SK-N-SH (cell line): ENCODE measurements around the gene SUGP2. TPM values are rescaled to one million over a fixed set of nuclear protein-coding genes. Genes with fewer than 3 reads are reported as not detected.

Experiments used
- CTCF ChIA-PET: fragments of 300-600, 350-600 bp; formaldehyde crosslinking; extraction: SDS; loops from one replicate; lab custom pipeline; 2021; lab: Yijun Ruan, JAX
- POLR2A ChIA-PET: fragments of 350-600 bp; sonication (Branson Sonifier 250); formaldehyde crosslinking; extraction: SDS; loops from one replicate; lab custom pipeline; 2020; ENCODE audit warnings: antibody characterized with exemption, inconsistent platforms; lab: Yijun Ruan, JAX
- DNase-seq: peaks from one replicate; pipeline ENCODE4 v3.0.0; 2012
- H2AFZ ChIP-seq: fragments of 200-600 bp; sonication (generic); 2 replicates; pipeline ENCODE4 v1.8.1; 2016; ENCODE audit warnings: antibody characterized with exemption, mild to moderate bottlenecking, low read depth
- H3F3A ChIP-seq: fragments of 200-600 bp; sonication (generic); replicated peaks from 2 replicates; pipeline ENCODE3; 2016; ENCODE audit warnings: antibody characterized with exemption, mild to moderate bottlenecking; ENCODE audit not compliant: insufficient read depth
- H3K27ac ChIP-seq, 2 experiments: fragments of 200-500 bp in 1 of 2; fragments of 200-600 bp in 1 of 2; sonication (Bioruptor generic) in 1 of 2; sonication (generic), shearing (Covaris generic) in 1 of 2; 2 replicates each; pipeline versions ENCODE4 v1.5.1 to v1.6.1; 2014 to 2016; ENCODE audit warnings: low read depth in 2 of 2, inconsistent platforms in 1 of 2, low read length in 1 of 2, mild to moderate bottlenecking in 1 of 2, mixed read lengths in 1 of 2
- H3K27me3 ChIP-seq: fragments of 200-600 bp; sonication (generic), shearing (Covaris generic); 2 replicates; pipeline ENCODE4 v1.6.1; 2016; ENCODE audit warnings: mixed run types; ENCODE audit not compliant: insufficient read depth
- H3K36me3 ChIP-seq, 2 experiments: fragments of 200-500 bp in 1 of 2; fragments of 200-600 bp in 1 of 2; sonication (Bioruptor generic) in 1 of 2; sonication (generic) in 1 of 2; replicated peaks in 1 of 2; 2 replicates each; pipeline versions ENCODE3 to v1.5.1; 2014 to 2016; ENCODE audit warnings: low read length in 1 of 2, mild to moderate bottlenecking in 1 of 2; ENCODE audit not compliant: insufficient read depth in 2 of 2, control insufficient read depth in 1 of 2
- H3K4me1 ChIP-seq, 2 experiments: fragments of 200-500 bp in 1 of 2; fragments of 200-600 bp in 1 of 2; sonication (Bioruptor generic) in 1 of 2; sonication (generic), shearing (Covaris generic) in 1 of 2; 2 replicates each; pipeline versions ENCODE4 v1.5.1 to v1.6.1; 2014 to 2016; ENCODE audit warnings: low read depth in 1 of 2, low read length in 1 of 2, mixed run types in 1 of 2; ENCODE audit not compliant: insufficient read depth in 2 of 2, control insufficient read depth in 1 of 2
- H3K4me2 ChIP-seq: fragments of 200-600 bp; sonication (generic), shearing (Covaris generic); 2 replicates; pipeline ENCODE4 v1.6.1; 2017; ENCODE audit warnings: mixed run types
- H3K4me3 ChIP-seq, 2 experiments: fragments of 200-500 bp in 1 of 2; fragments of 200-600 bp in 1 of 2; sonication (Bioruptor generic) in 1 of 2; sonication (generic), shearing (Covaris generic) in 1 of 2; 2 replicates each; pipeline versions ENCODE4 v1.5.1 to v1.8.1; 2014 to 2016; ENCODE audit warnings: low read depth in 2 of 2, inconsistent platforms in 1 of 2, low read length in 1 of 2, mild to moderate bottlenecking in 1 of 2, mixed read lengths in 1 of 2, moderate library complexity in 1 of 2
- H3K79me2 ChIP-seq: fragments of 200-600 bp; sonication (generic); 2 replicates; pipeline ENCODE4 v1.8.1; 2017; ENCODE audit warnings: mild to moderate bottlenecking; ENCODE audit not compliant: insufficient read depth
- H3K9ac ChIP-seq: fragments of 200-600 bp; sonication (generic); 2 replicates; pipeline ENCODE4 v1.6.1; 2017; ENCODE audit warnings: mixed run types
- H3K9me2 ChIP-seq: fragments of 200-600 bp; sonication (generic); 2 replicates; pipeline ENCODE4 v1.6.1; 2017; ENCODE audit warnings: mixed run types
- H3K9me3 ChIP-seq: fragments of 200-600 bp; sonication (generic); 2 replicates; pipeline ENCODE4 v1.6.1; 2017; ENCODE audit warnings: mixed run types, mild to moderate bottlenecking, moderate library complexity
- H4K20me1 ChIP-seq: fragments of 200-600 bp; sonication (generic); 2 replicates; pipeline ENCODE4 v1.6.1; 2017; ENCODE audit warnings: mild to moderate bottlenecking, mixed run types; ENCODE audit not compliant: insufficient read depth
- ELF1 ChIP-seq: IDR thresholded peaks from 2 replicates; pipeline ENCODE4 v1.4.0; 2012
- EP300 ChIP-seq, 2 experiments: IDR thresholded peaks; 2 replicates each; pipeline versions ENCODE4 v1.4.0 to v1.6.1; 2012; ENCODE audit warnings: borderline replicate concordance in 1 of 2, low read depth in 1 of 2, low read length in 1 of 2
- EZH2phosphoT487 ChIP-seq: fragments of 200-600 bp; sonication (generic); IDR thresholded peaks from 2 replicates; pipeline ENCODE4 v1.6.1; 2017; ENCODE audit warnings: low read depth, mixed run types, mild to moderate bottlenecking, antibody characterized with exemption, moderate library complexity, borderline replicate concordance
- FOSL2 ChIP-seq: IDR thresholded peaks from 2 replicates; pipeline ENCODE4 v1.4.0; 2012; ENCODE audit warnings: low read depth, mild to moderate bottlenecking, moderate library complexity, borderline replicate concordance
- FOXM1 ChIP-seq: IDR thresholded peaks from 2 replicates; pipeline ENCODE4 v1.4.0; 2012; ENCODE audit warnings: low read depth, mild to moderate bottlenecking
- GABPA ChIP-seq: IDR thresholded peaks from 2 replicates; pipeline ENCODE4 v1.4.0; 2012; ENCODE audit warnings: low read depth, mild to moderate bottlenecking
- GATA2 ChIP-seq: sonication (generic); formaldehyde crosslinking; IDR thresholded peaks from 2 replicates; pipeline ENCODE4 v1.5.0; 2020; ENCODE audit warnings: mild to moderate bottlenecking, missing genetic modification reagents
- MAX ChIP-seq: IDR thresholded peaks from 2 replicates; pipeline ENCODE4 v1.4.0; 2012; ENCODE audit warnings: low read depth
- MEF2A ChIP-seq: IDR thresholded peaks from 2 replicates; pipeline ENCODE4 v1.4.0; 2012; ENCODE audit warnings: low read depth, borderline replicate concordance
- NRF1 ChIP-seq: IDR thresholded peaks from 2 replicates; pipeline ENCODE4 v1.6.1; 2012; ENCODE audit warnings: low read depth, mild to moderate bottlenecking, low read length
- PBX3 ChIP-seq: IDR thresholded peaks from 2 replicates; pipeline ENCODE4; 2012
- POLR2AphosphoS5 ChIP-seq: IDR thresholded peaks from 2 replicates; pipeline ENCODE4 v1.6.1; 2012; ENCODE audit warnings: low read depth, low read length
- RCOR1 ChIP-seq: fragments of 150-350 bp; IDR thresholded peaks from 2 replicates; pipeline ENCODE4 v1.6.1; 2017; ENCODE audit warnings: antibody characterized with exemption, low read length
- RFX5 ChIP-seq: IDR thresholded peaks from 2 replicates; pipeline ENCODE4 v1.6.1; 2012; ENCODE audit warnings: mild to moderate bottlenecking, improper control_type of control experiment, low read length
- SIN3A ChIP-seq: IDR thresholded peaks from 2 replicates; pipeline ENCODE4 v1.6.1; 2012; ENCODE audit warnings: low read depth, mild to moderate bottlenecking, low read length, moderate library complexity, borderline replicate concordance
- SMC3 ChIP-seq: IDR thresholded peaks from 2 replicates; pipeline ENCODE4 v1.6.1; 2012; ENCODE audit warnings: low read depth, low read length, improper control_type of control experiment
- YY1 ChIP-seq: IDR thresholded peaks from 2 replicates; pipeline ENCODE4 v1.4.0; 2012; ENCODE audit warnings: low read depth, mild to moderate bottlenecking
- WGBS: methylation state at CpG from one replicate; pipeline ENCODE4 v1.1.6; 2017; ENCODE audit warnings: low lambda C conversion rate; 5-methylcytosine and 5-hydroxymethylcytosine counted together
- polyA plus RNA-seq, 3 experiments: library from polyadenylated mRNA; depleted of rRNA; stranded (reverse); fragments of >200 nt; gene quantifications; 2 replicates each; pipeline ENCODE4 v1.2.3, GENCODE V29; 2012

The SUGP2 gene
- polyA plus RNA-seq, 1 of the 3 experiments (the other 2 are of a cell fraction), result 56.3 TPM

GRCh38 chr19:19057317-19057716 is 24.0 kb upstream of the SUGP2 start:
- peaks cover 6% of the 10 kb centered on the region for H3F3A ChIP-seq
- WGBS, result 91% methylated on average over 5 of the region's 13 CpGs
- no peak for DNase-seq
- no peaks in the 10 kb centered on the region for H3K9me3 ChIP-seq
- no peak for TF ChIP-seq MAX
- TF ChIP-seq POLR2AphosphoS5, result no peak
- no peak for TF ChIP-seq GABPA
- TF ChIP-seq ELF1, result no peak
- no peak for TF ChIP-seq FOSL2
- no peak for TF ChIP-seq RCOR1
- no peak for TF ChIP-seq SIN3A
- no peak for TF ChIP-seq NRF1
- TF ChIP-seq RFX5, result no peak
- no peak for TF ChIP-seq FOXM1
- TF ChIP-seq EP300 (IDR thresholded peaks at IDR 0.05; ENCODE audit: borderline replicate concordance in 1 of 2, low read depth in 1 of 2, low read length in 1 of 2), result no peak
- no peak for TF ChIP-seq SMC3
- TF ChIP-seq EZH2phosphoT487, result no peak
- TF ChIP-seq GATA2 (CRISPR knock-in tag), result no peak
- no peak for TF ChIP-seq YY1
- no peak for TF ChIP-seq PBX3
- H3K79me2 ChIP-seq, result no peaks in the 10 kb centered on the region
- CTCF ChIA-PET, result interaction anchor here (1.4 to 3.6 kb wide), 2 partner anchors 59 to 89 kb away, joined by 6 to 13 read pairs; no protein-coding TSS in a partner anchor
- no peaks in the 10 kb centered on the region for H3K4me1 ChIP-seq
- H2AFZ ChIP-seq, result no peak overlapping the region
- POLR2A ChIA-PET, result no interaction called here
- H4K20me1 ChIP-seq, result no peaks in the 10 kb centered on the region
- H3K4me2 ChIP-seq, result no peak overlapping the region
- no peak overlapping the region for H3K27ac ChIP-seq
- H3K36me3 ChIP-seq, result peaks cover 0 to 36% of the 10 kb centered on the region in 2 experiments
- no peak overlapping the region for H3K9ac ChIP-seq
- H3K9me2 ChIP-seq, result no peaks in the 10 kb centered on the region
- H3K4me3 ChIP-seq, result no peak overlapping the region
- H3K27me3 ChIP-seq, result no peaks in the 10 kb centered on the region

- POLR2A ChIA-PET, result no interaction called here
- peaks cover under 1% of the 10 kb centered on the region for H3F3A ChIP-seq
- CTCF ChIA-PET, result interaction anchor here (0.6 to 3.6 kb wide), 4 partner anchors 22 to 89 kb away, joined by 3 to 13 read pairs (median 4); no protein-coding TSS in a partner anchor
- H3K4me3 ChIP-seq, result no peak overlapping the region
- H3K4me2 ChIP-seq, result no peak overlapping the region
- no peak for TF ChIP-seq MEF2A
- H3K9ac ChIP-seq, result no peak overlapping the region
- H3K36me3 ChIP-seq, result peaks cover 0 to 38% of the 10 kb centered on the region in 2 experiments
- H3K79me2 ChIP-seq, result no peaks in the 10 kb centered on the region
- H3K9me3 ChIP-seq, result no peaks in the 10 kb centered on the region
- no peak for DNase-seq
- no peaks in the 10 kb centered on the region for H3K9me2 ChIP-seq
- no peaks in the 10 kb centered on the region for H3K27me3 ChIP-seq
- no peak overlapping the region for H2AFZ ChIP-seq
- H4K20me1 ChIP-seq, result no peaks in the 10 kb centered on the region
- H3K27ac ChIP-seq, result no peak overlapping the region
- WGBS, result 97% methylated on average over 5 of the region's 9 CpGs
- H3K4me1 ChIP-seq, result no peaks in the 10 kb centered on the region
These were observed 23.4 kb upstream of the SUGP2 start for GRCh38 chr19:19056636-19057275.
